G401 (cell line): ENCODE results near the gene DGKE. TPM values are rescaled to one million over a fixed set of nuclear protein-coding genes. Genes with fewer than 3 reads are reported as not detected.

Experiments used
- DNase-seq: peaks from one replicate; pipeline ENCODE4 v3.0.0-alpha.2; 2015; ENCODE audit warnings: low spot score
- in situ Hi-C: cut with HindIII; loops from 2 replicates; pipeline ENCODE4 v1.10.0; 2016; ENCODE audit warnings: low sequenced_read_pairs, mixed read lengths
- total RNA-seq: library from RNA; depleted of rRNA; stranded (reverse); fragments of >200 nt; shearing (Covaris generic); gene quantifications from 2 replicates; pipeline ENCODE4 v1.2.3, GENCODE V29; 2014; rRNA removed

The DGKE gene
- total RNA-seq, 1 experiment from 2014 or later, result 12.8 TPM

- DNase-seq, result no peak
- in situ Hi-C loops, result no loop called here
These were observed 65.5 kb downstream of the DGKE start for GRCh38 chr17:56899403-56899802.

GRCh38 chr17:56902348-56902747, 68.4 kb downstream of the DGKE start:
- DNase-seq, result no peak
- in situ Hi-C loops, result no loop called here

- in situ Hi-C loops, result no loop called here
- no peak for DNase-seq
These were observed 69.6 kb downstream of the DGKE start for GRCh38 chr17:56903560-56903959.

- in situ Hi-C loops, result no loop called here
- no peak for DNase-seq
These were observed 74.1 kb downstream of the DGKE start for GRCh38 chr17:56908001-56908542.

- DNase-seq, result no peak
- in situ Hi-C loops, result no loop called here
These were observed 76.0 kb downstream of the DGKE start for GRCh38 chr17:56909742-56910508.

GRCh38 chr17:56910509-56911235, 76.7 kb downstream of the DGKE start:
- DNase-seq, result no peak
- in situ Hi-C loops, result no loop called here

GRCh38 chr17:56912105-56912999, 78.4 kb downstream of the DGKE start:
- in situ Hi-C loops, result no loop called here
- no peak for DNase-seq

- in situ Hi-C loops, result no loop called here
- DNase-seq, result no peak
These were observed 79.0 kb downstream of the DGKE start for GRCh38 chr17:56913000-56913311.

- in situ Hi-C loops, result no loop called here
- peak; percentile 22 for DNase-seq
These were observed 79.5 kb downstream of the DGKE start for GRCh38 chr17:56913353-56913866.

GRCh38 chr17:56913867-56914580, 80.1 kb downstream of the DGKE start, which contains the start of gene TRIM25:
TSS of gene TRIM25 (minus strand) at chr17:56914049. CDS start at chr17:56913988, 61 bp downstream.
- in situ Hi-C loops, result no loop called here
- DNase-seq, result peak; percentile 87

- in situ Hi-C loops, result no loop called here
- no peak for DNase-seq
These were observed 80.8 kb downstream of the DGKE start for GRCh38 chr17:56914581-56915273.

GRCh38 chr17:56917559-56918296, 83.8 kb downstream of the DGKE start:
- in situ Hi-C loops, result no loop called here

GRCh38 chr17:56918916-56919315, 85.0 kb downstream of the DGKE start:
- no peak for DNase-seq
- in situ Hi-C loops, result no loop called here

More at GRCh38 chr17:56917559-56918296, 83.8 kb downstream of the DGKE start:
- DNase-seq, result no peak

Other genes with a start within 250 kb of the DGKE start
- gene NOG, start 240.5 kb upstream of the DGKE start, total RNA-seq, result 0.85 and 2.3 TPM in 2 replicates
- gene C17orf67, start 231 bp upstream of the DGKE start, total RNA-seq, result 0.51 and 1.7 TPM in 2 replicates
- 5.6 and 10.5 TPM in 2 replicates for gene TRIM25, start 79.9 kb downstream of the DGKE start, total RNA-seq
- gene COIL, start 126.9 kb downstream of the DGKE start, total RNA-seq, result 14.4 and 25.3 TPM in 2 replicates
- gene SCPEP1, start 144.0 kb downstream of the DGKE start, total RNA-seq, result 44.5 and 56.9 TPM in 2 replicates